TTC549 (cell line): ENCODE data around the gene NTN5.
A peak's percentile ranks its signal among the peaks of the same experiment; 100 is the strongest.
"Not testable (repeated sequence)": the region's sequence is repeated elsewhere in the genome, so short reads cannot be mapped to it uniquely, and the experiment has no call there.

Experiments used
- FAIRE-seq: peaks from 2 replicates; lab custom pipeline; 2012; peaks lifted over from hg19 to GRCh38; lab: Jason Lieb, UNC

Gene NTN5, protein sequence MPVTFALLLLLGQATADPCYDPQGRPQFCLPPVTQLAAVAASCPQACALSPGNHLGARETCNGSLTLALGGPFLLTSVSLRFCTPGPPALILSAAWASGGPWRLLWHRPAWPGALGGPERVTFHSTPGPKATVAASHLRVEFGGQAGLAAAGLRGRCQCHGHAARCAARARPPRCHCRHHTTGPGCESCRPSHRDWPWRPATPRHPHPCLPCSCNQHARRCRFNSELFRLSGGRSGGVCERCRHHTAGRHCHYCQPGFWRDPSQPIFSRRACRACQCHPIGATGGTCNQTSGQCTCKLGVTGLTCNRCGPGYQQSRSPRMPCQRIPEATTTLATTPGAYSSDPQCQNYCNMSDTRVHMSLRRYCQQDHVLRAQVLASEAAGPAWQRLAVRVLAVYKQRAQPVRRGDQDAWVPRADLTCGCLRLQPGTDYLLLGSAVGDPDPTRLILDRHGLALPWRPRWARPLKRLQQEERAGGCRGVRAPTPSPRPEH

DNA sequence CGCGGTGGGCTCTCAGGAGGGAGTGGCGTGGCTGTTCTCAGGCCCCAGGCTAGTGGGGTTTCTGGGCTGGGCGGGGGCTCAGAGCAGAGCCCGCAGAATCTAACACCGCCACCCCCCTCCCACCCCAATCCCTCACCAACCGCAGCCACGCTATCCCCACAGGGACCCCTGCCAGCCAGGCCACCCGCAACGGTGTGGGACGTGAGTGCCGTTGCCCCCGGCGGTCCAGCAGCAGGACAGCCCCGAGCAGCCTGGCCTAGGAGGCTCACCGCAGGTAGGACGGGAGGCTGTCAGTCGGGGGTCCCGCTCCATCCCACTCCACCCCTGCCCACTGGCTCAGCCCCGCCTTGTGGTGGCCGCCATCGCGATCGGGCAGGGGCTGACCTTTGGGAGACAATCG is at the start of gene NTN5:
NTN5 (minus strand) TSS at position 24 of the 400 bp plus-strand sequence. CDS start 2,031 bp downstream, outside the sequence.
- no peak for FAIRE-seq

DNA sequence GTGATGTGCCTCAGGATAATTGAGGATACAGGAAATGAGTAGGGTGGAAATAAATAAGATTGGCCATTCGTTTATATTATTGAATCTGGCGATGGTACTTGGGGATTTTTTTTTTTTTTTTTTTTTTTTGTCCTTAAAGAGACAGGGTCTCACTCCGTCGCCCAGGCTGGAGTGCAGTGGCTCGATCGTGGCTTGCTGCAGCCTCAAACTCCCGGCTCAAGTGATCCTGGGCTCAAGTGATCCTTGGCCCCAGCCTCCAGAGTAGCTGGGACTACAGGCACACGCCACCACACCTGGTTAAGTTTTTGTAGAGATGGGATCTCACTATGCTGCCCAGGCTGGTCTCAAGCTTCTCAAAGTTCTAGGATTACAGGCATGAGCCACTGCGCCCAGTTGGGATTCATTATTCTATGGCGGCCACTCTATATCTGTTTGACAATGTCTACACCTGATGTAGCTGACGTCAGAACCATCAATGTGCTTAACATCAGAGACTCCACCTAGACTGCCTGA is 49.4 kb upstream of the NTN5 start:
- FAIRE-seq: no peak

DNA sequence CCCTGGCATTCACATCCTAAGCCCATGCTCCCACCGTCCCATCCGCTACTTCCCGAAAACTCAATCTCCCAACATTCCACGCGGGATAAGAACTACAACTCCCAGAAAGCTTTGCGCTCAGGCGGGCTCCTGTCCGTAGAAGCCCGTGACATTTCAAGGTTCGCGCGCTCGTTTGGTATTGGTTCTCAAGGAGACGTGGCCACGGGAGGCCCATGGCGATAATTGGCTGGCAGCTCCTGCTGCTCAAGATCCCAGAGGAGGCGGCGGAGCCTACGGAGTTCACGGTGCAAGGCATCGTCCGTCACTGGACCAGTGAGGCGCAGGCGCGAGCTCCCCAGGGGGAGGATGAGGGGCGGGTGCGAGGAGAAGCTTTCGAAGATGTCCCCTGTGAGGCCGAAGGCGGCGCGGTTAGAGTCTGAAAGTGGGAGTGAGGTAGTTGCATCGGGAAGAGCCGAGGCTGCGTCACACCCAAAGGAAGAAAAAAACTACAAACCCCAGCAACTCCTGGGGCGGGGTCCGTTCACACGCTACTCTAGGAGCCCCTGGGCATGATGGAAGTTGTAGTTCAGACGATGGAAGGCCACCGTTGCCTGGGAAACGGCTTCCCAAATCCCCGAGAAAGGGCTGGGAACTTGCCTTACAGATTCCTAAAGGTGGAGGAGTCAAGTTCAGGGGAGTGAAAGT is 47.9 kb upstream of the NTN5 start:
- peak; percentile 95 for FAIRE-seq

DNA sequence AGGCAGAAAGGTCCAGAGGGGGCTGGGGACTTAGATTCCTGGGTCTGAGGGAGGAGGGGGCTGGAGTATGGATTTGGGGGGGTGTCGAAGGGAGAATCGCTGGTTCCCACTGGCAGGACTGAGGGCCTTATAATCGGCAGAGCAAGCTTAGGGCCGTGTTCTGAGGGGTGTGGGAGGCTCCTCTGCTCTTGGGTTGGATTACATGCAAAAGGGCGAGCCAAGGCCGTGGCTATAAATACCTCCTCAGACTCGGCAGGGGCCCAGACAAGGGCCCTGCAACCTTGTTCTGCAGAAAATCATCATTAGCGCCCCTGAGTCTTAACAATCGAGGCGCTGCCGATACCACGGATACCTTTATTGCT is 47.4 kb upstream of the NTN5 start:
- no peak for FAIRE-seq

DNA sequence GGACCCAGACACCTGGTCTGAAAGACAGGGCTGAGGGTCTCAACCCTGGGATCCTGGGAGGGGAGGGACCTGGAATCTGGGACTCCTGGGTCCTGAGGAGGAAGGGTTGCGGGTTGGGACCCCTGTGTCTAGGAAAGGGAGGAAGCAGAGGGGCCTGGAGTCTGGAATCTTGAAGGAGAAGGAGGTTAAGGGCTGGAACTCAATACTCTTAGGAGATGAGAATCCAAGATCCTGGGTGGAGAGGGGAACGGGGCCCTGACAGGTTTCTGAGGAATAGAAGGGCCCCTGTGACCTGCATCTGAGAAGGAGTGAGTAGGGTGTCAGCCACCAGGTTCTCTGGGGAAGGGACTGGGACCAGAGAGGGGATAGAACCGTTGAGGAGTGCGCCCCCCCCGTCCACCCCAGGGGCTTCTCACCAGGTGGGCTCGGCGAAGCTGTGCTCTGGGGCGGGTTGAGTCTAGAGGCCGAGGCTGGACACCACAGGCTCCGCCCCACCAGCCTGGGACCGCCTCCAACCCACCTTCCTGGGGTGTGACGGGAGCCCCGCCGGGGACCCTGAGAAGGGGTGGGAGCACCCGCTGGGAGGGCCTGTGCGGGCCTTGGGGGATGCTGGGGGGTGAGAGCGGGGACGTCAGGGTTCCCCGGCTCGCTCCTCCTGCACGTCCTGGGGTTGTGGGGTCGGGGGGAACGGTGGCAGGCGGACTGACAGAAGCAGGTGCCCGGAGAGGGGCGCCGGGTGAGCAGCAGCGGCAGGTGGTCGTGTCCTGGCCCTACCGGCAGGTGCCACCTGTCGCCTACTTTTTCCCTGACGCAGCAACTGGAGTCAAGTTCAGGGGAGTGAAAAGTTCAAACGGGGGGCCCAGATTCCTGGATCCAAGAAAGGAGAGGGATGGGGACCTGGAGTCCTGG is 46.7 kb upstream of the NTN5 start, which contains the start of gene MAMSTR:
MAMSTR (minus strand) TSS at position 463 of the 909 bp plus-strand sequence. CDS start 694 bp downstream, outside the sequence.
- no peak for FAIRE-seq

DNA sequence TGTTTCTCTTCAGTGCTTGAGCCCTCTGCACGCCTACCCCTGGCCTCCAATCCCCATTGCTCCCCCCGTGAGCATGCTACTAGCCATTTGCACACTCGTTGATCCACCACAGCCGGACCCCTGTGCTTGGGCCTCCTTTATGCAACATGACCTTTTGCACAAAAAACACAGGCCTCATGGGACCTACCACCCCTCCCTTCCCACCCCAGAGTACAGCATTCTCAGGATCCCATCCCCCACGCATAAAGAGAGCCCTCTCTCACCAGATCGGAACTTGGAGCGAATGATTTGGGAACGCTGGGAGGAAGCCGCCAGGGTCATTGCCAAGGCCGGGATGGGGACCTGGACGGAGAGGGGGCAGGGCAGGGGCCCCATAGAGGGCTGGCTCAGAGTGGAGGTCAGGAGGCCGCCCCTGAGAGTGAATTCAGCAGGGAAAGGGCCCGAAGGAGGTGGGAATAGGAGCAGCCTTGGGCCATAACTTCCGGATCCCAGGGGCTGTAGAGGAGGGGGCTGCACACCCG is 46.0 kb upstream of the NTN5 start:
- no peak for FAIRE-seq

DNA sequence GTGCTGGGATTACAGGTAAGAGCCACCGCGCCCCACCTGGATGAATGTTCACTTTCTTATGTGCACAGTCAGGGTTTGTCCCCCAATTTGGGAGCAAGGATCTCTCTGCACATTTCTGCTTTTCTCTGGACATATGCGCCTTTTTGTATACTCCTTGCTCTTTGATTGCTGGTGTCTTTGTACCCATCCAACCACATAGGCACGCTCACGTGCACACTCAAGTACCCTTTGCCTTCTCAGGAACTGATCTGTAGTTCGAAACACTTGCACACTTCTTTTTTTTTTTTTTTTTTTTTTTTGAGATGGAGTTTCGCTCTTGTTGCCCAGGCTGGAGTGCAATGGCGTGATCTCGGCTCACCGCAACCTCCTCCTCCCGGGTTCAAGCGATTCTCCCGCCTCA is 45.3 kb upstream of the NTN5 start:
- FAIRE-seq: not testable (repeated sequence)

DNA sequence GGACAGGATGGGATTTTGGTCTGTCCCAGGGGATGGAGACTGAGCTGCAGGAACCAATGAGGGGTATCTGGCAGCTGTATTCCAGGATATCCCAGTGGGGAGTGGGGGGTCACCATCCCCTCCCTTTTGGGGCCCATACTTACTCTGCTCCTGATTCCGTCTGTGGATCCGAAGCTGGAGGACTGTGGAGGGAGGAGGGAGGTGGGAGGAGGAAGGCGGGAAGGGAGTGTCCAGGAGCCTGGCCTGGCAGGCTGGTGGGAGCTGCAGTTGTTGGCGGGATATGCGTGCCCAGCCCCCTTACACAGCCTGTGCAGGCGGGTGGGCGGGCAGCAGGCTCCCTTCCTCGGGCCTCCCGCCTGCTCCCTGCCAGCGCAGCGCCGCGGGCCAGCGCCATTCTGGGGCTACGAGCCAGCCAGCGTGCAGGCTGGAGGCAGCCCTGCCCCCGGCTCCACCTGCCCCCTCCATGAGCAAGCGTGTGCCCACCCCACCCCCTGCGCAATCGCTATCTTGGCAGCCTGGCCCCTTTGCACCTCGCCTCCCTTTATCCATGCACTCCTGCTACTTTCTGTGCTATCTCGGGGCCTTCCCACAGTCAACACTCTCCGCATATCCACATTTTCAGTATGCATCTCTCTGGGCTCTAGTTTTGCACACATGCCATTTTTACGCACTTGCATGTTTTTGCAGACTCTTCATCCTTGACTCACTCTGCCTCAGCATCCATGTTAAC is 43.9 kb upstream of the NTN5 start:
- no peak for FAIRE-seq

DNA sequence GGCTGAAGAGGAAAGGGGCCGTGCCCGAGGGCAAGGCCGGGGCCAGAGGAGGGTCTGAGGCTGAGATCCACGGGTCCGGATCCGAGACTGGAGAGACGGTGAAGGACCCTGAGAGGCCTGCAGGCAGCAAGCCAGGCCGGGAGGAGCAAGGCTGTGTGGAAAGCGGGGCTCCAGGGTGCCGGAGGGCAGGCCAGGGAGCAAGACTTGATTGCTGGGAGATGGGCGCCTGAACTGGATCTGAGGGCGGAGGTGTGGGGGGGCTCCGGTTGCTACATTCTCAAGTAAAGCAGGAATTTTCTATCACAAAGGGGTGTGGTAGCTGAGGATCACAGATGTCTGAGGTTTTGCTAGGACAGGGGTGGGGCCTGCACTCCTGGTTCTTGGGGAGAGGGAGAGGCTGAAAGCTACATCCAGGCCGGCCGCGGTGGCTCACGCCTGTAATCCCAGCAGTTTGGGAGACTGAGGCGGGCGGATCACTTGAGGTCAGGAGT is 42.9 kb upstream of the NTN5 start:
- no peak for FAIRE-seq

DNA sequence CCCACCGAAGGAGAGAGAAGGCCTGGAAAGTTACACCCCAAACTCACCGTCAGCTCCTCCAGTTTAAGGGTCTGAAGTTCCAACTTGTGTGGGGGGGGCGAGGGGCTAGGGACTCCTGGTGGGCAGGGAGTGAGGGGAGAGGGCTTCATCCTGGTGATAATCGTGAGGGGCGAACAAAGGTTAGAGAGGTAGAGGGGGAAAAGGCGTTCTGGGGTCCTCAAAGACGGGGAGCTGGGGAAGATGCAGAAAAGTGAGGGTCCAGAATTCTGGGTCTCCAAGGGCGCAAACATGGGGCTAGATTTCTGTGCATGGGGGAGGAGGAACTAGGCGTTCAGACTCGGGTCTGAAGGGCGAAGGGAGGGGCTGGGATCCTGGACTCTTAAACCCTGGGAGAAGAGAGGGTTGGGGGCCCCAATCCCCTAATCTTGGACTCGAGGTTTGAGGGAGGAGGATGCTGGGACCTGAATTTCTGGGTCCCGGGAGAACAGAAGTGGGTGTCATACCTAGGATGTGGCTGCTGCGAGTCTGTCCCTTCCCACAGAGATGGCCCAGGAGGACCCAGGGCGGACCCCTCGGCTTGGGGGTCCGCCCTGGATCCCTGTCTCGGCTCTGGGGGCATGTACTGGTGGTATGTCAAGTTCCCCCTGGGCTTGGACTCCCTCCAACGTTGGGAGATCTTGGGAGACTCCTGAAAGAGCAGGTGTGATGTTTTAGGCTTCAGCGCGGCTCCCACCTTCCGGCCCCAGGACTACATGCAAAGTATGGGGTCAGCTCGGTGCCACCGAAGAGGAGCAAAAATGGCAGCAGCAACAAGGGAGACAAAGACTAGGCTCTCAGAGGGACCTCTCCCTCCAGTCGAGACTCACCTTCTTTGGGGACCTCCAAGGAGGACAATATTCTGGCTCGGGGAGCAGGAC is 42.2 kb upstream of the NTN5 start:
- FAIRE-seq: no peak

DNA sequence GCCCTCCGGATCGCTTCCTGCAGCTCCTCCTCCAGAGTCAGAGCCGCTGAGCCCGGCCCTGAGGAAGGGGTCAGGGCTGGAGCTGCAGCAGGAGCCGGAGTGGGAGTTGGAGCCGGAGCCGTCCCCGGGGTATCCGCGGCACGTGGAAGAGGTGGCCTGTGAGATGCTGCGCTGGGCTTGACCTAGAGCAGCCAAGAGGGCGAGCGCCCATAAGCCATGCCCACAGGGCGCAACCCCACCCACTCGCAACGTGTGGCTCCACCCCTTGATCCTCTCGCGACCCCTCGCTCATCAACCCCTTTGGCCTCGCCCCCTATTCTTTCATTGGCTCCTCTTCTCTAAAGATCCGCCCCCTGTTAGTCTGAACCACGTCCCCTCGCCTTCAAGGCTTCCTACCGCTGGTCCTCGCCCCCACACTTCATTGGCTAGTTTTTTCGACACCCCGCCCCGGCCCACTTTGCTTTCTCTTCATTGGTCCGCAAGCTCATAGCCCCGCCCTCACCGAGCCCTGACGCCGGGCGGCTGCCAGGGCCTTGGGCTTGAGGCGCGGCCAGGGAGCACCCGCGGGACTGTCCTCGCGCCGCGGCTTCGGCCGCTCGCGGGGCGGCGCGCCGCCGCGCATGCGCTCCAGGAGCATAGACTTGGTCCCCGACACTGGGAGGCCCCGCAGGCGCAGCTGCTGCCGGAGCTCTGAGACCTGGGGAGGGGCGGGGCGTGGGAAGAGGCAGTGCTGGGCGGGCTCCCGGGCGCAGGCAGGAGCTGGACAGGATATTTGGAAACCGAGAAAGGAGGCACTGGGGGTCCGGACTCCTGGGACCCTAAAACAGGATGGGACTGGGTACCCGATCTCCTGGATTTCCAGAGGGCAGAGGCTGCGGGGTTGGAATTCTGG is 41.3 kb upstream of the NTN5 start:
- peak; percentile 97 for FAIRE-seq

DNA sequence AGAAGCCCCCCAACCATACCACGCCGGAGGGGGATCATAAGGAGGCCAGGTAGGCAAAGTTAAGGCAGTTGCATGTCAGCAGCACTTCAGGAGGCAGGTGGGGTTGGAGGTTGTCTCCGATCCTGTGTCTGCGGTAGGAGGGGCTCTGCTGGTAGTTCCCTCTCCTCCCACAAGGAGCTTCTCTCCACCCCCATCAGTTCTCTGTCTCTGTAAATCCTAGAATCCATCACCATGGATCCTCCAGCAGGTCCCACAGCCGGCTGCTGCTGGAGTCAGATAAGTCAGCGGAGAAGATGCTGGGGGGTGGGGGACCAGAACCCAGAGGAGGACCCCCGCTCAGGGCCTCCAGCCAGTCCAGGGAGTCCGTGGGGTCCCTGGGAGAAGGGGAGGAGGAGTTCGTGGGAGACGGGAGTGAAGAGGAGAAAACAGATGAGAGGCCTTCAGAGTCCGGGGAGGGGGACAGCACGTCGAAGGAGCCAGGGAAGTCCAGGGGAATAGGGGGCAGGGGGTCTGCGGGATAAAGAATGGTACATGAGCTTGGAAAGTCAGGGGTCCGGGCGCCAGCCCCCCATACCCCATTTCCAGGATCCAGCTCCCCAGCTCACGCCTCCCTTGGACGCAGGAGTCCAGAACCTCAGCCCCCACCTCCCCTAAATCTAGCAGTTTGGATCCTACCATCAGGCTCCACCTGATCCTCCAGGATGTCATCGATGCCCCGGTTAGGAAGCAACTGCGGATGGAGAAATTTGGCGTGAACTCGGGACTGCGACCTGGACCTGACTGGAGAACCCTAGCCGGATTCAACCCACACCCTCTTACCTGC is 40.4 kb upstream of the NTN5 start:
- no peak for FAIRE-seq

DNA sequence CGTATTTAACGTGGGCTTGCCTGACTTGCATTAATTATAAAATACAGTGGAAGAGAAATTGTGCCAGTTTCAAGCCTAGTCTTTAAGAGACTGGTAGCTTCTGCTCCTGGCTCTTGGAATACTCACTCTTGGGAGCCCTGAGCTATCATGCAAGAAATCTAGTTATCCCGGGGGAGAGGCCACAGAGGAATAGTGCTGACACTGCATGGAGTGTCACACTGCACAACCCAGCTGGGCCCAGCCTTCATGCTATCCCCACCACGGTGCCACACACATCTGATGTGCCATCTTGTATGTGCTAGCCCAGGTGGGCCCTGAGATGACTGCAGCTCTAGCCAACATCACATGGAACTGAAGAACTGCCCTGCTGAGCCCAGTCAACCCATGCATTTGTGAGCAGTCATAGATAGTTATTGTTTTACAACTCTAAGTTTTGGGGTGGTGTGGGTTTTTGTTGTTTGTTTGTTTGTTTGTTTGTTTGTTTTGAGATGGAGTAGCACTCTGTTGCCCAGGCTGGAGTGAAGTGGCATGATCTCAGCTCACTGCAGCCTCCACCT is 38.4 kb upstream of the NTN5 start:
- FAIRE-seq: no peak

DNA sequence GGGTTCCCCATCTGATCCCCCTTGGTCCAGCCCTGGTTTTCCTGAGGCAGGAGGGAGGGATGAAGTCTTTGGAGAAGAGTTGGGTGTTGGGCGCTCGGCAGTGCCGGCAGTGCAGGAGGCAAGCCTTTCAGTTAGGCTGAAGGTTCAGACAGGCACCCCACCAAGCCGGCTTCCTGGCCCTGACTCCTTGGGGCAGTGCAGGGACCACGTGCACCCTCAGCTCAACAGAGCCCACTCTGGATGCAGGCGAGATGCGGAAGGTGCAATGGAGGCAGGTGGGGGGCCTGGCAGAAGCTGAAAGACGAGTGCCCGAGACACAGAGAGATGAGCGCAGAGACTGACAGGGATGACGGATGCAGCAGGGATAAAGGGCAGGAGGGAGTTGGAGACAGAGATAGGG is 35.7 kb upstream of the NTN5 start:
- FAIRE-seq: no peak

DNA sequence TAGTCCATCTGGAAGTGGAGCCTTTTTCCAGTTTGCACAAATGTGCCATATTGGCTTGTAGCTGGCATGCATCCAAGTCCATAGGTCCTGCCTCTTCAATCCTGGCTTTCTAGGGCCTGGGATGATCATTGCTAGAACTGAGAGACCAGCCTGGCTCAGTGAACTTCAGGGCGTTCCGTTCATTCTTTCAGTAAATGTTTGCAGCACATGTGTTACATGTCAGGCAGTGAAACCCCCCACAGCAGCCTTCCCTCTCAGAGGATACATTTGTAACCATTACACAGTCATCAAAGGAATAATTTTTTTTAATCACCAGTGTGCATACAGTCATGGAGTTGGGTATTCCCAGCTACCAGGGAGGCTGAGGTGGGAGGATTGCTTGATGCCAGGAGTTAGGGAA is 32.6 kb upstream of the NTN5 start:
- no peak for FAIRE-seq

DNA sequence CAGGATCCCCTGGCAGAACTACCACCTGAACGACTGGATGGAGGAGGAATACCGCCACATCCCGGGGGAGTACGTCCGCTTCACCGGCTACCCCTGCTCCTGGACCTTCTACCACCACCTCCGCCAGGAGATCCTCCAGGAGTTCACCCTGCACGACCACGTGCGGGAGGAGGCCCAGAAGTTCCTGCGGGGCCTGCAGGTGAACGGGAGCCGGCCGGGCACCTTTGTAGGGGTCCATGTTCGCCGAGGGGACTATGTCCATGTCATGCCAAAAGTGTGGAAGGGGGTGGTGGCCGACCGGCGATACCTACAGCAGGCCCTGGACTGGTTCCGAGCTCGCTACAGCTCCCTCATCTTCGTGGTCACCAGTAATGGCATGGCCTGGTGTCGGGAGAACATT is 30.5 kb upstream of the NTN5 start:
- FAIRE-seq: no peak

DNA sequence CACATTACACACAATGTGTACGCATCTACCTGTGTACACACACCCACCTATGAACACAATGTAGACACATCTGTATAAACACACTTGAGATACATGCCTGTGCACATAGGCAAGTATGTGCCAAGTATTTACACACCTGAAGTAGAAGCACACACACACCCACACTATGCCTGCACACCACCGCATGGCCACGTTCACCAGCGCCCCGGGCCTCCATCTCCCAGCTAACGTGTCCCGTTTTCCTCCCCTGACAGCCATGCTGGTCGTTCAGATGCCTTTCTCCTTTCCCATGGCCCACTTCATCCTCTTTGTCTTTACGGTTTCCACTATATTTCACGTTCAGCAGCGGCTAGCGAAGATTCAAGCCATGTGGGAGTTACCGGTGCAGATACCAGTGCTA is 29.9 kb upstream of the NTN5 start:
- no peak for FAIRE-seq

DNA sequence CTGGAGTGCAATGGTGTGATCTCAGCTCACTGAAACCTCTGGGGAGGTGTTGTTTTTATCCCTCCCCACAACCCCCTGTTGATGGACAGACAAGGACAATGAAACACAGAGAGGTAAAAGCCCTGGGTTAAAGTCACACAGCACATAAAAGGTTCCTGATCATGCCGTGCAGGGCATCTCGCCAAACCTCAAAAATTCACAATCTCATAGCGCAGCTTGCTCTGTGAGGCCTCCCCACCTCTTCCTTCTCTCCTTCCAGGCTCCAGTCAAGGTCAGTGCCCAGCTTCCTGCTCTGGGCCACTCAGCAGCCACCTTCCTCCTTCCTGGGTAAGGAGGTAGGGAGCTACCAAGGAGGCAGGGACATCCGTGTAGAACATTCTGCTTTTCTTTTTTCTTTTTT is 25.2 kb upstream of the NTN5 start:
- FAIRE-seq: no peak
